Naive thymus-derived CD4-positive, alpha-beta T cell (primary cell): ENCODE data around the gene DPH7. TPM values are rescaled to one million over a fixed set of nuclear protein-coding genes. Genes with fewer than 3 reads are reported as not detected.
"Not testable (repeated sequence)": the region's sequence is repeated elsewhere in the genome, so short reads cannot be mapped to it uniquely, and the experiment has no call there.

Experiments
- ATAC-seq: fragments of 150-1000 bp; cut with Tn5 transposase; 2 replicates; pipeline ENCODE4 v1.10.0; 2021; ENCODE audit warnings: mild to moderate bottlenecking, moderate library complexity
- CTCF ChIA-PET: fragments of 350-600 bp; sonication (Branson Sonifier 250); formaldehyde crosslinking; loops from one replicate; lab custom pipeline; 2021; ENCODE audit warnings: antibody characterized with exemption; lab: Charles Lee
- POLR2A ChIA-PET: fragments of 350-600 bp; sonication (Branson Sonifier 250); formaldehyde crosslinking; loops from one replicate; lab custom pipeline; 2021; ENCODE audit warnings: antibody characterized with exemption, inconsistent platforms; lab: Charles Lee
- DNase-seq, 9 donors: peaks; one replicate each; pipeline versions ENCODE4 v3.0.0 to v3.0.0-alpha.2; 2020 to 2022; ENCODE audit warnings: mixed read lengths in 1 of 9
- H3K27ac ChIP-seq: one replicate; pipeline ENCODE4 v1.7.0; 2013; ENCODE audit warnings: mild to moderate bottlenecking, low read depth, low read length, moderate library complexity
- H3K27me3 ChIP-seq, 2 donors: one replicate each; pipeline ENCODE4 v1.7.0; 2013; ENCODE audit warnings: low read length in 2 of 2, mild to moderate bottlenecking in 2 of 2, moderate library complexity in 2 of 2; ENCODE audit not compliant: control insufficient read depth in 2 of 2, insufficient read depth in 2 of 2
- H3K36me3 ChIP-seq, 3 experiments: 1 replicate in 2 of 3; 2 replicates in 1 of 3; pipeline ENCODE4 v1.7.0; 2013; ENCODE audit warnings: low read length in 3 of 3, mild to moderate bottlenecking in 3 of 3, moderate library complexity in 1 of 3; ENCODE audit not compliant: insufficient read depth in 3 of 3, control insufficient read depth in 2 of 3
- H3K4me1 ChIP-seq, 2 donors: one replicate each; pipeline ENCODE4 v1.7.0; 2013; ENCODE audit warnings: low read length in 2 of 2, mild to moderate bottlenecking in 2 of 2, moderate library complexity in 1 of 2; ENCODE audit not compliant: control insufficient read depth in 2 of 2, insufficient read depth in 2 of 2
- H3K4me3 ChIP-seq: 2 replicates; pipeline ENCODE4 v1.7.0; 2013; ENCODE audit warnings: mild to moderate bottlenecking, low read length
- H3K9me3 ChIP-seq, 3 experiments: 1 replicate in 2 of 3; 2 replicates in 1 of 3; pipeline ENCODE4 v1.7.0; 2013; ENCODE audit warnings: low read length in 3 of 3; ENCODE audit not compliant: control insufficient read depth in 2 of 3
- H3K27ac Mint-ChIP-seq, 9 donors: one replicate each; pipeline ENCODE4 v1.8.0; 2020 to 2022; ENCODE audit warnings: mixed read lengths in 9 of 9, mild to moderate bottlenecking in 8 of 9, moderate library complexity in 5 of 9, inconsistent platforms in 2 of 9
- H3K27me3 Mint-ChIP-seq, 5 donors: one replicate each; pipeline ENCODE4 v1.8.0; 2021 to 2022; ENCODE audit warnings: mixed read lengths in 5 of 5, mild to moderate bottlenecking in 1 of 5
- H3K36me3 Mint-ChIP-seq, 5 donors: one replicate each; pipeline ENCODE4 v1.8.0; 2020 to 2022; ENCODE audit warnings: mixed read lengths in 5 of 5, mild to moderate bottlenecking in 3 of 5, inconsistent platforms in 1 of 5
- H3K4me1 Mint-ChIP-seq, 7 donors: one replicate each; pipeline ENCODE4 v1.8.0; 2020 to 2022; ENCODE audit warnings: mixed read lengths in 7 of 7, mild to moderate bottlenecking in 3 of 7, inconsistent platforms in 1 of 7
- H3K4me3 Mint-ChIP-seq, 10 donors: one replicate each; pipeline ENCODE4 v1.8.0; 2020 to 2022; ENCODE audit warnings: mild to moderate bottlenecking in 10 of 10, mixed read lengths in 10 of 10, moderate library complexity in 6 of 10, inconsistent platforms in 2 of 10
- H3K9me3 Mint-ChIP-seq, 11 donors: one replicate each; pipeline ENCODE4 v1.8.0; 2020 to 2022; ENCODE audit warnings: mixed read lengths in 11 of 11, mild to moderate bottlenecking in 4 of 11, inconsistent platforms in 1 of 11, moderate library complexity in 1 of 11
- intact Hi-C, 2 donors: fragments of 100-400 bp; cut with micrococcal nuclease; formaldehyde crosslinking; loops; one replicate each; pipeline ENCODE4 v1.15.1; 2023
- polyA plus RNA-seq, 2 donors: library from polyadenylated mRNA; unstranded; fragments of 300-500 nt; fragmentation: Illumina TruSeq; gene quantifications; one replicate each; pipeline ENCODE4 v1.2.3, GENCODE V29; 2021
- total RNA-seq, 6 experiments: library from RNA in 5 of 6; stranded (reverse) in 5 of 6; gene quantifications; 1 replicate in 5 of 6; 2 replicates in 1 of 6; pipeline ENCODE4 v1.2.3 and lab custom pipeline; 2021 to 2026

DPH7 gene
- total RNA-seq (10 to 100 TPM; 43.4 to 77.5 (median 49.9) TPM), polyA plus RNA-seq (10 to 100 TPM; 29.7 to 45.3 TPM), total RNA-seq (lab: John Stamatoyannopoulos, UW) (49.1 reads per million, percentile 71 among the genes with 10 or more reads in this experiment)

DNA sequence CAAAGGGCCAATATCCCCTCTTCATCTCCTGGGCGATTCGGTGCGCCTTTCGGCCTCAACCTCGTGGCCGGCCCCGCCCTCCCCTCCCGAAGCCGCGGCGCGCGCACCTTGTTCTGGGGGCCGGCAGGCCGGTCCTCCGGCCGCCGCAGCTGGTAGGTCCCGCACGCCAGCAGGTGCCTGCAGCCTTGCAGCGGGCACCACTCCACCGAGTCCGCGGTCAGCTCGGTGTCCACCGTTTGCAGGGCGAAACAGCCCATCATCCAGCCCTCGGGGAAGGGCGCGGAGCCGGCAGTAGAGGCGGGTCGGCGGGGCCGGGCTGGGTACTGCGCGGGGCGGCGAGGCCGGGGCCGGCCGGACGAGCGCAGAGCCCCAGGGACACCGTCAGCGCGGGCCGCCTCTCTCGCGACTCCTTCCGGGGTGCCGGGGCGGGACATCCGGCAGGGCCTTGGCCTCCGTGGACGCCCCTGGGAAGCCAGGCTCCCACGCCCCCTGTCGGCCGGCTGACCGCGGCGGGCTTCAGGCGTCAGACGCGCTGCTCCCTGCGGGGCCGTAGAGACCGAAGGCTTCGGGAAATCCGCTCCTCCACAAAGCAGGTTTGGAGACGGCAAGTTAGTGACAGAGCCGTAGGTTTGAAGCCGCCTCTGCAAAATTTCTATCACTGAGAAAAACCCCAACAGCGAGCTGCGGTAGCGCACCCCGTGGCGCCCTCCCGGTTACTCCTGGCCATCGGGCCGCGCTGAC is at the start of gene DPH7:
Gene DPH7, minus strand, starts transcription at position 408 of the 741 bp plus-strand sequence. Its CDS starts 148 bp downstream, at position 260.
- ChIA-PET CTCF (interaction anchor here (0.7 to 1.6 kb wide), 7 partner anchors 9 to 93 kb away, joined by 3 to 4 read pairs (median 3); partner anchors contain the start of gene MRPL41), POLR2A (interaction anchor here (0.6 to 1.6 kb wide), 3 partner anchors 27 to 44 kb away, joined by 3 to 6 read pairs (median 5); partner anchors contain the start of gene MRPL41)
- Mint-ChIP-seq H3K4me3 (peak within 1 kb of the TSS; percentile 72 to 90 (median 84)), H3K9me3 (no peaks in the 10 kb centered on the region), H3K27me3 (no peaks in the 10 kb centered on the region), H3K36me3 (peaks cover 4 to 23% (median 6%) of the 10 kb centered on the region in 5 donors), H3K4me1 (peaks cover 12 to 36% (median 30%) of the 10 kb centered on the region in 7 donors), H3K27ac (peak within 1 kb of the TSS in 8 of 9 donors; percentile 33 to 84 (median 64))
- Histone ChIP-seq H3K4me3 (peak within 1 kb of the TSS; percentile 83), H3K27ac (peak within 1 kb of the TSS; percentile 94), H3K9me3 (no peaks in the 10 kb centered on the region), H3K4me1 (peaks cover 8 to 13% of the 10 kb centered on the region in 2 donors), H3K36me3 (peaks cover 0 to 52% (median 0%) of the 10 kb centered on the region in 3 experiments), H3K27me3 (no peaks in the 10 kb centered on the region)
- DNase-seq (peak; percentile 84 to 98 (median 92)), ATAC-seq (peak; percentile 99)
- intact Hi-C loops, result loop anchor here (1.0 kb wide), 5 partner anchors 12 to 43 kb away; partner anchors contain the start of genes ARRDC1 (in 2 of the 2), MRPL41 (in 2 of the 2) and ZMYND19 (in 1 of the 2)

DNA sequence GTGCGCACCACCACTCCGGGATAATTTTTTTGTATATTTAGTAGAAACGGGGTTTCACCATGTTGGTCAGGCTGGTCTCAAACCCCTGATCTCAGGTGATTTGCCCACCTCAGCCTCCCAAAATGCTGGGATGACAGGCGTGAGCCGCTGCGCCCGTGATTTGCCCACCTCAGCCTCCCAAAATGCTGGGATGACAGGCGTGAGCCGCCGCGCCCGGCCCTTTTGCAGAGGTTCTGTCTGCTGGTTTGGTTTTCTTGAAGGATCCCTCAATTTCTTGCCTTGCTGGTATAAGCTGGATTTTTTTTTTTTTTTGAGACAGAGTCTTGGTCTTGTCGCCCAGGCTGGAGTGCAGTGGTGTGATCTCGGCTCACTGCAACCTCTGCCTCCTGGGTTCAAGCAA is 48.7 kb upstream of the DPH7 start:
- intact Hi-C loops, result loop anchor here in 1 of 2 donors (5.0 kb wide), 1 partner anchor 45 kb away; no protein-coding TSS in a partner anchor
- peaks cover 8 to 49% of the 10 kb centered on the region in 2 donors for H3K4me1 ChIP-seq
- POLR2A ChIA-PET, result interaction anchor here (0.6 to 2.6 kb wide), 3 partner anchors 9 to 64 kb away, joined by 3 to 23 read pairs (median 6); partner anchors contain the start of gene EHMT1
- H3K36me3 ChIP-seq, DNase-seq, H3K27ac ChIP-seq, H3K4me3 ChIP-seq, ATAC-seq, H3K27me3 ChIP-seq, CTCF ChIA-PET, H3K9me3 ChIP-seq, H3K9me3 Mint-ChIP-seq, H3K27me3 Mint-ChIP-seq: not testable (repeated sequence)
- H3K27ac Mint-ChIP-seq, result peak overlapping the region in 3 of 9 donors; percentile 31 to 93 (median 62)
- peaks cover 0 to 19% (median 0%) of the 10 kb centered on the region in 5 donors for H3K36me3 Mint-ChIP-seq
- H3K4me1 Mint-ChIP-seq, result peaks cover 42 to 78% (median 55%) of the 10 kb centered on the region in 7 donors
- H3K4me3 Mint-ChIP-seq, result peak overlapping the region in 4 of 10 donors; percentile 15 to 90 (median 27)

DNA sequence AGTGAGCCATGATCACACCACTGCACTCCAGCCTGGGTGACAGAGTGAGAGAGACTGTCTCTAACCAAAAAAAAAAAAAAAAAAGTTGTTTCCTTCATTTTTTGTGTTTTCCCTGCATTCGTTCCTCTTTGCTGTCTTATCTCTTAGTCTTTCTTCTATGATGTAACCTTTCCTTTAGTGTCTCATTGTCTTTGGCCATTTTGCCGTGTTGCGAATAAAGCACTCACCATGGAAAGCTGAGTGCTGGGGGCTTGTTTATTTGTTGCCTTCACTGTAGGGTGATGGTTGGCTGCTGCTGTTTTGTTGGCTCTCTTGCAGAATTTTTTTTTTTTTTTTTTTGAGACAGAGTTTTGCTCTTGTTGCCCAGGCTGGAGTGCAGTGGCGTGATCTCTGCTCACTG is 47.7 kb upstream of the DPH7 start:
- POLR2A ChIA-PET, result interaction anchor here (0.8 kb wide), 1 partner anchor 21 kb away, joined by 7 read pairs; no protein-coding TSS in a partner anchor
- H3K36me3 Mint-ChIP-seq, result peaks cover 0 to 19% (median 0%) of the 10 kb centered on the region in 5 donors
- H3K36me3 ChIP-seq, result no peaks in the 10 kb centered on the region
- H3K4me3 Mint-ChIP-seq, result peak overlapping the region; percentile 15 to 73 (median 50)
- no peaks in the 10 kb centered on the region for H3K27me3 ChIP-seq
- no peaks in the 10 kb centered on the region for H3K9me3 ChIP-seq
- H3K27ac ChIP-seq, result no peak overlapping the region
- CTCF ChIA-PET, result interaction anchor here (0.6 kb wide), 1 partner anchor 21 kb away, joined by 3 read pairs; no protein-coding TSS in a partner anchor
- peaks cover 37 to 76% (median 52%) of the 10 kb centered on the region in 7 donors for H3K4me1 Mint-ChIP-seq
- H3K27ac Mint-ChIP-seq, result peak overlapping the region in 7 of 9 donors; percentile 25 to 91 (median 73)
- DNase-seq (no peak), ATAC-seq (no peak)
- intact Hi-C loops, result loop anchor here in 1 of 2 donors (5.0 kb wide), 1 partner anchor 46 kb away; no protein-coding TSS in a partner anchor
- no peaks in the 10 kb centered on the region for H3K27me3 Mint-ChIP-seq
- peaks cover 10 to 51% of the 10 kb centered on the region in 2 donors for H3K4me1 ChIP-seq
- H3K9me3 Mint-ChIP-seq, result no peaks in the 10 kb centered on the region
- no peak overlapping the region for H3K4me3 ChIP-seq

DNA sequence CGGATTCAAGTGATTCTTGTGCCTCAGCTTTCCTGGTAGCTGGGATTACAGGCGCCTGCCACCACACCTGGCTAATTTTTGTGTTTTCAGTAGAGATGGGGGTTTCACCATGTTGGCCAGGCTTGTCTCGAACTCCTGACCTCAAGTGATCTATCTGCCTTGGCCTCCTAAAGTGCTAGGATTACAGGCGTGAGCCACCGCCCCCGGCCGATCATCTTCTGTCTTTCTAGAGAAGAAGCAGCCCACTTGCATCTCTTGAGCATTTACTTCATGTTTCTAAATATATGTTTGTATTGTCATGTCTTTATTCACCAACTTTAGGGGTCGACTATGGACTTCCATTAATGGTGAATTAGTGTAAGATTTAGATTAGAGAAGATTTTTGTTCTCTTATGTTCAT is 43.5 kb upstream of the DPH7 start:
- peaks cover 0 to 13% (median 0%) of the 10 kb centered on the region in 5 donors for H3K36me3 Mint-ChIP-seq
- H3K9me3 ChIP-seq, H3K9me3 Mint-ChIP-seq, POLR2A ChIA-PET, intact Hi-C loops, DNase-seq, H3K27me3 Mint-ChIP-seq, H3K4me3 ChIP-seq, H3K36me3 ChIP-seq, H3K27ac ChIP-seq, ATAC-seq, CTCF ChIA-PET, H3K27me3 ChIP-seq: not testable (repeated sequence)
- H3K4me1 ChIP-seq, result peaks cover 29 to 37% of the 10 kb centered on the region in 2 donors
- H3K27ac Mint-ChIP-seq, result peak overlapping the region in 6 of 9 donors; percentile 21 to 70 (median 58)
- H3K4me3 Mint-ChIP-seq, result peak overlapping the region in 7 of 10 donors; percentile 25 to 56 (median 29)
- H3K4me1 Mint-ChIP-seq, result peaks cover 32 to 66% (median 53%) of the 10 kb centered on the region in 7 donors

DNA sequence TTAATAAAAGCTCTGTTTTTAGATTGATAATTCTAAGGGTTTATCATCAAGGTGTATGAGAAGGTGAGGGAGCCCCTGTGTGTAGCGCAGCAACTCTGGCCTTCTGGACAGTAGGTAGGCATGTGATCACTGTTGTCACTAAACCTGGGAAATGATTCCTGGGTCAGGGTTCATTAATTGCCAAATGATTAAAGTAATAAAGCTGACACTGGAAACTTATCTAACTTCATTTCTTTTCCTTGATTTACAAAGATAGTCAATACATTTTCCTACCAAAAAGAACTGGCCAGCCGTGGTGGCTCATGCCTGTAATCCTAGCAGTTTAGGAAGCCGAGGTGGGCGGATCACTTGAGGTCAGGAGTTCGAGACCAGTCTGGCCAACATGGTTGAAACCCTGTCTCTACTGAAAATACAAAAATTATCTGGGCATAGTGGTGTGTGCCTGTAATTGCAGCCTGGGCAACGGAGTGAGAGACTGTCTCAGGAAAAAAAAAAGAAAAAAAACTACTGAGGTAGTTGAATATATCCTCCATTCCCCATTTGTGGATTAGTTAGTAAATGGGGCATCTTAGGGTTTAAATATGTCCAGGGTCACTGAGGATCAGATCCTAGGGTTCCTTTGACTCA is 42.5 kb upstream of the DPH7 start:
- H3K27me3 Mint-ChIP-seq, result no peaks in the 10 kb centered on the region
- H3K4me1 Mint-ChIP-seq, result peaks cover 29 to 64% (median 54%) of the 10 kb centered on the region in 7 donors
- Histone ChIP-seq H3K27me3 (no peaks in the 10 kb centered on the region), H3K27ac (peak overlapping the region; percentile 83), H3K4me3 (no peak overlapping the region), H3K4me1 (peaks cover 29 to 30% of the 10 kb centered on the region in 2 donors), H3K36me3 (peaks cover 0 to 12% (median 0%) of the 10 kb centered on the region in 3 experiments), H3K9me3 (no peaks in the 10 kb centered on the region)
- ChIA-PET CTCF (interaction anchor here (1.2 to 1.4 kb wide), 3 partner anchors 26 to 52 kb away, joined by 4 to 5 read pairs (median 5); no protein-coding TSS in a partner anchor), POLR2A (interaction anchor here (0.9 to 1.1 kb wide), 2 partner anchors 19 to 26 kb away, joined by 3 read pairs; no protein-coding TSS in a partner anchor)
- intact Hi-C loops, result no loop called here
- DNase-seq (peak in 1 of 9 donors; percentile 31), ATAC-seq (no peak)
- peak overlapping the region in 6 of 9 donors; percentile 10 to 87 (median 57) for H3K27ac Mint-ChIP-seq
- H3K36me3 Mint-ChIP-seq, result peaks cover 0 to 11% (median 0%) of the 10 kb centered on the region in 5 donors
- H3K4me3 Mint-ChIP-seq, result peak overlapping the region; percentile 42 to 97 (median 87)
- no peaks in the 10 kb centered on the region for H3K9me3 Mint-ChIP-seq
